HepG2 (cell line): ENCODE measurements around the gene DTNB.

Source experiments
- ATF2 ChIP-seq: sonication (generic); formaldehyde crosslinking; IDR thresholded peaks from 2 replicates; pipeline ENCODE4 v1.4.0; 2020; ENCODE audit warnings: missing genetic modification reagents
- CREB1 ChIP-seq, 2 experiments: fragments of 450-650 bp in 1 of 2; IDR thresholded peaks; 2 replicates each; pipeline ENCODE4 v1.6.1; 2016 to 2017; ENCODE audit warnings: control low read depth in 1 of 2, mild to moderate bottlenecking in 1 of 2, missing compliant biosample characterization in 1 of 2, missing genetic modification characterization in 1 of 2
- CTCF ChIP-seq: sonication (generic); formaldehyde crosslinking; IDR thresholded peaks from 2 replicates; pipeline ENCODE4 v1.5.0; 2020; ENCODE audit warnings: mild to moderate bottlenecking, missing genetic modification reagents, moderate library complexity
- ELF3 ChIP-seq: IDR thresholded peaks from 2 replicates; pipeline ENCODE4 v1.6.1; 2016; ENCODE audit warnings: missing genetic modification reagents, missing compliant biosample characterization
- EZH2 ChIP-seq: conservative IDR thresholded peaks from 2 replicates; pipeline ENCODE4 v1.6.1; 2012; ENCODE audit warnings: mild to moderate bottlenecking, low read depth, low read length, moderate library complexity
- NR1H2 ChIP-seq: sonication (generic); formaldehyde crosslinking; IDR thresholded peaks from 2 replicates; pipeline ENCODE4 v1.8.1; 2022; ENCODE audit warnings: low read depth, missing genetic modification reagents, borderline replicate concordance
- PTBP1 ChIP-seq: fragments of 200-400 bp; formaldehyde crosslinking; IDR thresholded peaks from 2 replicates; pipeline ENCODE4 v1.6.1; 2018; ENCODE audit warnings: low read length, low read depth; ENCODE audit not compliant: poor library complexity, severe bottlenecking
- REST ChIP-seq, 2 experiments: IDR thresholded peaks; 2 replicates each; pipeline ENCODE4 v1.6.1; 2011 to 2012; ENCODE audit warnings: low read length in 2 of 2, borderline replicate concordance in 1 of 2, low read depth in 1 of 2, mild to moderate bottlenecking in 1 of 2, moderate library complexity in 1 of 2
- SKIL ChIP-seq: sonication (generic); formaldehyde crosslinking; IDR thresholded peaks from 2 replicates; pipeline ENCODE4 v1.8.0; 2022; ENCODE audit warnings: missing genetic modification reagents, mild to moderate bottlenecking, moderate library complexity, borderline replicate concordance
- SRF ChIP-seq: IDR thresholded peaks from 2 replicates; pipeline ENCODE4 v1.6.1; 2011; ENCODE audit warnings: mild to moderate bottlenecking, low read depth, low read length, moderate library complexity
- TARDBP ChIP-seq: sonication (generic); formaldehyde crosslinking; IDR thresholded peaks from 2 replicates; pipeline ENCODE4 v1.8.0; 2022; ENCODE audit warnings: mild to moderate bottlenecking, missing genetic modification reagents
- ZNF362 ChIP-seq: sonication (generic); formaldehyde crosslinking; IDR thresholded peaks from 2 replicates; pipeline ENCODE4 v1.4.0; 2020; ENCODE audit warnings: missing genetic modification reagents, mild to moderate bottlenecking, borderline replicate concordance

GRCh38 chr2:25388491-25388890 is 284.9 kb downstream of the DTNB start:
- no peak for TF ChIP-seq EZH2
- no peak for TF ChIP-seq SRF
- no peak for TF ChIP-seq ZNF362 (CRISPR knock-in tag)
- TF ChIP-seq SKIL (CRISPR knock-in tag) = no peak
- no peak for TF ChIP-seq CTCF (CRISPR knock-in tag)
- TF ChIP-seq TARDBP = no peak
- no peak for TF ChIP-seq NR1H2 (CRISPR knock-in tag)
- TF ChIP-seq ATF2 (CRISPR knock-in tag) = no peak
- no peak for TF ChIP-seq REST (IDR thresholded peaks at IDR 0.05; ENCODE audit: borderline replicate concordance in 1 of 2, low read depth in 1 of 2, low read length in 2 of 2)
- TF ChIP-seq PTBP1 = no peak
- no peak for TF ChIP-seq CREB1 (IDR thresholded peaks at IDR 0.05)
- no peak for TF ChIP-seq CREB1 (CRISPR knock-in tag; IDR thresholded peaks at IDR 0.05)
- TF ChIP-seq ELF3 = no peak
